Measurements from ENCODE around the gene ERC2.
A peak's percentile ranks its signal among the peaks of the same experiment; 100 is the strongest.

Gene ERC2

DNA sequence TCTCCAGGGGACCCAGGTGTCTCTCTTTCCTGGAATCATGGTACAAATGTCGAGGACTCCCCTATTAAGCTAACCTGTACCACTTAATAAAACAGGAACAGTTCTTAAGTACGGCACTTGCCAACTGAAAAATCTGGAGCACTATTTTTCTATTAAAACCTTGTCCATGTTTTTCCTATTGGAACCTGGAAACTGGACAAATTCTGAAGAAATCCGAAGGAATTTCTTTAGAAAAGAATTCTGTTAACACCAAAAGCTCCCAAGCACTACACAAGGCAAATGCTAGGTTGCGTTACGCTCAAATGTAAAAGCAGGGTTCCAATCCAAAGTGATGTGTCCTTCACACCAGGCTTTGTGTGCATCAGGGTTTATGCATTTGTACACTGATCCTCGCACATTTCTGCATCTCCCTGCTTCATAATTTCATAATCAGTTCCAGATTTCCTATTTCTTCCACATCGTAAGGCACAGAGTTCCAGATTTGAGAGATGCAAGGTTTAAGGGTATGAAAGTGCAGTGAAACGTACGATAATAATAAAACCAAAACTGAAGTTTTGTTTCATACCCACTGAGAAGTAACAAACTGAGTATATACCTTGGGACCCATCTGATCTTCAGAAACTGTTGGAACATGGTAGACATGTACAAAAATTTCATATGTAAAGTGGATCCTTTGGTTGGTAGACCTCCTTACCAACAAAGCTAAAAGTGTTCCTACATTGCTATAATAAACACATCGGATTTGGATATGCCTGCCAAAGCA, 849.0 kb downstream of the ERC2 start:
- TF ChIP-seq, protein P1, sequence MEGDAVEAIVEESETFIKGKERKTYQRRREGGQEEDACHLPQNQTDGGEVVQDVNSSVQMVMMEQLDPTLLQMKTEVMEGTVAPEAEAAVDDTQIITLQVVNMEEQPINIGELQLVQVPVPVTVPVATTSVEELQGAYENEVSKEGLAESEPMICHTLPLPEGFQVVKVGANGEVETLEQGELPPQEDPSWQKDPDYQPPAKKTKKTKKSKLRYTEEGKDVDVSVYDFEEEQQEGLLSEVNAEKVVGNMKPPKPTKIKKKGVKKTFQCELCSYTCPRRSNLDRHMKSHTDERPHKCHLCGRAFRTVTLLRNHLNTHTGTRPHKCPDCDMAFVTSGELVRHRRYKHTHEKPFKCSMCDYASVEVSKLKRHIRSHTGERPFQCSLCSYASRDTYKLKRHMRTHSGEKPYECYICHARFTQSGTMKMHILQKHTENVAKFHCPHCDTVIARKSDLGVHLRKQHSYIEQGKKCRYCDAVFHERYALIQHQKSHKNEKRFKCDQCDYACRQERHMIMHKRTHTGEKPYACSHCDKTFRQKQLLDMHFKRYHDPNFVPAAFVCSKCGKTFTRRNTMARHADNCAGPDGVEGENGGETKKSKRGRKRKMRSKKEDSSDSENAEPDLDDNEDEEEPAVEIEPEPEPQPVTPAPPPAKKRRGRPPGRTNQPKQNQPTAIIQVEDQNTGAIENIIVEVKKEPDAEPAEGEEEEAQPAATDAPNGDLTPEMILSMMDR (IDR thresholded peaks at IDR 0.05), result no peak

DNA sequence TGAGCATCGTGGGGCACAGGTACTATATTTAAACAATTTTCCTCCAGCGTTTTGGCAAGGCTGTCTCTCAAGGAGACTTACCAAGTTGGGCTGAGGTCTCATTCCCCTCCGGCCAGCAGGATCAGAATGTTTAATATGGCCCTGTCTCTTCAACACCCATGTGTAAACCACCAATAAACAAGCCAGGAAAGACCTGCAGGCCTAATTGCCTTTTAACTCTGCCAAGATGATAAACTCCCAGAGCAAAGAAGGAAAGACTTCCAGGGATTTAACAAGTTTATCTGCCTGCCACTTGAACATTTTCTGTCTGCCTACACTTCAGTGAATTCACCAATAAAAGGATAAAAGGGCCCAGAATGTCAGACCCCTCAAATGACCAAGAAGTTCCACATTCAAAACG, 850.9 kb downstream of the ERC2 start:
- TF ChIP-seq, protein P1 (IDR thresholded peaks at IDR 0.05), result no peak

DNA sequence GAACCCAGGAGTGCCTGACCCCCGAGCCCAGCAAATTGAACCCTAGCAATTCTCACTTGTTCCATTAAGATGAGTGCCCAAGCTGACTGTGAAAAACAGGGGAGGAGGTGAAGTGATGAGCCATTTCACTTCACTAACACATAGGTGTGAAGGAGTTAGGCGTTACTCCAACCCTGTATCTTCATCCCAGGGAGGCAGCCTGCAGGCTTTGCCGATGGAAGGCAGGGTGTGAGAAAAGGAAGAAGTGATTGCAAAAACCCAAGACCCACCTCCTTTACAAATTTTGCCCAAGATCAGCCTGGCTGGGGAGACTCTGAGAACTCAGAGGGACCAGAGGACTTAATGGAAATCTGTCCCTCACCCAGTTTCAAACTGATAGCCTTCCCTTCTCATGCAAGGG, 851.5 kb downstream of the ERC2 start:
- TF ChIP-seq, protein P1 (IDR thresholded peaks at IDR 0.05), result no peak

DNA sequence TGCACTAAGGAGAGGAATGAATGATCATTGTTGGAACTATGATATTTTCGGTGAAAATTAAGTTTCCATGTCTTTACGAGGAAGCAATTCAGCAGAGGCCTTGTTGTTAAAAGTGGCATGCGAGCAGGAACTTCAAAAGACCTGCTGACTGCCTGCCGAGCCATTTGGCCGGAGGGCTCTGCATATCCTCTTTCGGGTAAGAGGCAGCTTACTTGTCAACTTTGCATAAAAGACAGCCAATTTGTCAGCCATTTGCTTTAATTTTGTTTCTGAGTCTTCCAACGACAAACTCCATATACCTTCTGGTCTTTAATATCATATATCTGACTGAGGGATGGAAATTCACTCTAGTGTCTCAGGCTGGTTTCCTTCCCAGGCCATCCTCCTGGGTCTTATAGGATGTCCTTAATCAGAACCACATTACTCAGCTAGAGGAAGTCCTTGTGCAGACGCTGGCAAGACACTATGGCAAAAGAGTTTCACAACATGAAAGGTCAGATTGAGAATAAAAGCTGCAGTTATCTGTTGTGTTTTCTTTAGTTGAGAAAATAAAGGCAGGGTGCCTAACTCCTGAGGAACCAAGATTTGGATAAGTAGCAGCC, 852.5 kb downstream of the ERC2 start:
- TF ChIP-seq, protein P1 (IDR thresholded peaks at IDR 0.05), result no peak

DNA sequence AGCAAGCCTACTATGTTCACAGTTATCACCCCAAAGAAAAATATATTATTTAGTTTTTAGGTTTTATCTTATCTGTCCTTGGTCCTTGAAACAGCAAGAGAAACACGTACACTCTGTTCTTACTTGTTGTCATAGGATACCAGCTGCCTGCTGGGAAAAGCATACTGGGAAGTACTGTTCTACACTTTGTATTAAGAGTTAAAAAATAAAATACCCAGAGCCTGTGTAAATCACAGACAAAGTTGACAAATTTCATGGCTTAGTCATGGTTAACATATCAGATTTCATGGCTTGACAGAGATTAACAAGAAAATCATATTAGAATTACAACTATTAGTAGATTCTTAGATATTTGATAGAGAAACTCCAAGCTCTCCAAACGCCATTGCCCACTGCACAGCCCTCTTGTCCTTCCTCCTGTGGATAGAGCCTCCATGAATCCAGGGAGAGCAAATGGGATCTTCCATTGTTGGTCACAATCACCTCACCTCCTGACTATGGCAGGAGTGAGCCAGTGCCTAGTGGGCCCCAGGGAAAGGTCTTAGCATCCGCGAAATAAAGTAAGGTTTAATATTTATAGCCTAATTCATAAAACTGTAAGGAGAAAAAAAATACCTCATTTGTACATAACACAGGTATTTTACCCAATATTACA, 853.1 kb downstream of the ERC2 start:
- TF ChIP-seq, protein P1 (IDR thresholded peaks at IDR 0.05), result no peak

DNA sequence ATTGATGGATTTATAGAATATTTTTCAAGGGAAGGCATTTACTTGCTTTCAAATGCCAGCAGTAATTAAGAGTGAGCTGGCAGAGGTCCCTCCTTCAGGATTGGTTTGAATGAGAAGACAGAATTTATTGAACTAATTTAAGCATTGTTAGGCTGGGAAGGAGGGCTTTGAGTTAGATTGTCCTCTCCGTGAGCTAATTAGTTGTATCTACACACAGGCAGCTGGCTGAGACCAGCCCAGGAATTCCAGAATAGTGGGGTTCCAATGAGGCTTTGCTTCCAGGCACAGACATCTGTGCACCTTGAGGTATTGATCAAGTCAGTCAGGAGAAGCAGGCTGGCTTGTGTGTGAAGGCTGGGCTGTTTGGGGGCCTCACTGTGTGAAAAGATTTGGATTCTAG, 857.1 kb downstream of the ERC2 start:
- TF ChIP-seq, protein P1 (IDR thresholded peaks at IDR 0.05), result no peak

DNA sequence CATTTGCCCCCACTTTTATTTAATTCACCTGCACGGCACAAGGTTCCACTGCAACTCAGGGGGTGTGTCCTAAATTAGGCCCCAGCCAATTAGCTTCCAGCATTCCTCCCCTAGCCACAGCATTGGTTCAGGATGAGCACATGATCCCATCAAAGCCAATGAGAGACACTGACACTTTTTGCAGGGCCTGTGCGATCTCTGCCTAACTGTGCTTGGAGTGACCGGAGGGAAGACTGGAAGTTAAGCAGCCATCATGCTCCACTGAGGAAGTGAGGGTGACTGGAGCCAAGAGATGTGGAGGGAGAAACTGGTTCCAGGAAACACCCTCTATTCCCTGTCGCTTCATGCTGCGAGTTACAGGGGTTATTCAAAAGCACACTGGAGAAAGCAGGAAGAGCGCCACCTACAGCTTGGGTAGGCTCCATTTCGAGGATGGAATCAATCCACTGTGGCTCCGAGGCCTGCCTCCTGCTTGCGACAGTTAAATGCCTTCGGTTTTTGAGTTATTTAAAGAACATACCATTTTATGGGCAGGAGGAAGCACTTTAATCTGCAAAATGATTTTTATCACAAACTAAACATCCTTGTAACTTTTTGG, 858.9 kb downstream of the ERC2 start:
- TF ChIP-seq, protein P1 (IDR thresholded peaks at IDR 0.05), result peak; percentile 49
